ENCODE data around the gene CP.

CP gene

GRCh38 chr3:149221783-149222517 lies at the start of gene CP:
Gene CP, minus strand, starts transcription at chr3:149221829. Its CDS starts 37 bp downstream, at chr3:149221792.
- TF ChIP-seq, protein P1, sequence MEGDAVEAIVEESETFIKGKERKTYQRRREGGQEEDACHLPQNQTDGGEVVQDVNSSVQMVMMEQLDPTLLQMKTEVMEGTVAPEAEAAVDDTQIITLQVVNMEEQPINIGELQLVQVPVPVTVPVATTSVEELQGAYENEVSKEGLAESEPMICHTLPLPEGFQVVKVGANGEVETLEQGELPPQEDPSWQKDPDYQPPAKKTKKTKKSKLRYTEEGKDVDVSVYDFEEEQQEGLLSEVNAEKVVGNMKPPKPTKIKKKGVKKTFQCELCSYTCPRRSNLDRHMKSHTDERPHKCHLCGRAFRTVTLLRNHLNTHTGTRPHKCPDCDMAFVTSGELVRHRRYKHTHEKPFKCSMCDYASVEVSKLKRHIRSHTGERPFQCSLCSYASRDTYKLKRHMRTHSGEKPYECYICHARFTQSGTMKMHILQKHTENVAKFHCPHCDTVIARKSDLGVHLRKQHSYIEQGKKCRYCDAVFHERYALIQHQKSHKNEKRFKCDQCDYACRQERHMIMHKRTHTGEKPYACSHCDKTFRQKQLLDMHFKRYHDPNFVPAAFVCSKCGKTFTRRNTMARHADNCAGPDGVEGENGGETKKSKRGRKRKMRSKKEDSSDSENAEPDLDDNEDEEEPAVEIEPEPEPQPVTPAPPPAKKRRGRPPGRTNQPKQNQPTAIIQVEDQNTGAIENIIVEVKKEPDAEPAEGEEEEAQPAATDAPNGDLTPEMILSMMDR (IDR thresholded peaks at IDR 0.05) = no peak

DNA sequence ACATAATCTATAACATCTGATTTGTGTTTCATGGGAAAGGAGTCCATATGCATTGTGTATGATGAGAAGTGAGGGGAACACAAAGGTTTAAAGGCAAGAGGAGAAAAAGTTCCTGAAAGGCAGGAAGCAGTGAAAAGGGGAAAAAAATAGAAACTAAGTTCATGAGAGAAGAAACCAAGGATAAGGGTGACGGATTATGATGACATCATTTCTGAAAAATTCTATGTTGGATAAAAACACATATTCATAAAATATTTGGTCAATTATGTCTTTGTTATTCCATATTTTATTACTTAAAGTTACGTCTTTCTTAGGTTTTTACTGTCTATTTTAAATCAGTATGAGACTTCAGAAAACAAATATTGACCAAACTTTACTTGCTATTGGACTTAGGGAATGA lies 48.6 kb upstream of the CP start:
- TF ChIP-seq, protein P1 (IDR thresholded peaks at IDR 0.05) = no peak

DNA sequence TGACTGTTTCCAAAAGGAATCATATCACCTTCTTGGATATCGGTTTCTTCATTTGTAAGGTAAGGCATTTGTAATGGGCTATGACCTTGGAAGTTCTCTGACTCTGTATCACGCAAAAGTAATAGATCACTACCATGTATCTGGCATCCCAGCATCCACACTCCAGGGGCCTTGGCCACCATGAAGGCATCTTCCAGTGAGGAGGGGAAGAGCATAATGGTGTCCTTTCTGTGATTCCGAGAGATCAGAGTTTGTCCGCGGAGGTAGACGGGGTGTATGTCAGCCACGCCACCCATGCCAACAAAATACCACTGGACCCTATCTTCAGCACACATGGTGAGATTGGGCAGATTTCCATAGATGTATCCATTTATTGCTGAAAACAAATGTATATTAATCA lies 48.1 kb upstream of the CP start:
- TF ChIP-seq, protein P1 (IDR thresholded peaks at IDR 0.05) = no peak

DNA sequence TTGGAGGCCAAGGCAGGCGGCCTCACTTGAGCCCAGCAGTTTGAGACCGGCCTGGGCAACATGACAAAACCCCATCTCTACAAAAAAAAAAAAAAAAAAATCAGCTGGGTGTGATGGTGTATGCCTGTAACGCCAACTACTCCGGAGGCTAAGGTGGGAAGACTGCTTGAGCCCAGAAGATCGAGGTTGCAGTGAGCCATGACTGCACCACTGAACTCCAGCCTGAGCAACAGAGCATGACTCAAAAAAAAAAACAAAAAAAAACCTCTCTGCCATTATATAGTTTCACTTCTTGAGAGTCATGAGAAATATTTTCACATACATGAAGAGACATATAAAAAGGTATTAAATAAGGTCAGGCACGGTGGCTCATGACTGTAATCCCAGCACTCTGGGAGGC lies 45.9 kb upstream of the CP start:
- TF ChIP-seq, protein P1 (IDR thresholded peaks at IDR 0.05) = no peak

- TF ChIP-seq, protein P1 (IDR thresholded peaks at IDR 0.05) = no peak
Measured at GRCh38 chr3:149266736-149267135, 45.1 kb upstream of the CP start.

GRCh38 chr3:149263856-149264255 lies 42.2 kb upstream of the CP start:
- TF ChIP-seq, protein P1 (IDR thresholded peaks at IDR 0.05) = no peak

DNA sequence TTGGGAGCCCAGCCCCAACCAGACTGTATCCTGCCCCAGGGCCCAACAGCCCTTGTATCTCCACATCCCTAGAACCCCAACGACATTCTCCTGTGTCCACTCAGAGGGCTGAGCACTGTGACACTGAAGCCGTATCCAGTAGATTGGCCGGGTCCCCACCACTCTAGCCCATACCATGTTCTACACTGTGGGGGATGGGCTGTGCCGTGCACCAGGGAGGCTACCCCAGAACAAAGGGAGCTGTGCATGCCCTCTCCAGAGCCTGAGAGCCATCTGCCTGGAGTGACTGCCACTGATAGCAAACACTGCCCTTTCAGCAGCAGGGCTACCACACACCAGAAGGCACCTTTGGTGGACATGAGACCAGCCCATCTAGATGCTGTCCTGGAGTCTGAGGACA lies 37.1 kb upstream of the CP start:
- TF ChIP-seq, protein P1 (IDR thresholded peaks at IDR 0.05) = no peak

DNA sequence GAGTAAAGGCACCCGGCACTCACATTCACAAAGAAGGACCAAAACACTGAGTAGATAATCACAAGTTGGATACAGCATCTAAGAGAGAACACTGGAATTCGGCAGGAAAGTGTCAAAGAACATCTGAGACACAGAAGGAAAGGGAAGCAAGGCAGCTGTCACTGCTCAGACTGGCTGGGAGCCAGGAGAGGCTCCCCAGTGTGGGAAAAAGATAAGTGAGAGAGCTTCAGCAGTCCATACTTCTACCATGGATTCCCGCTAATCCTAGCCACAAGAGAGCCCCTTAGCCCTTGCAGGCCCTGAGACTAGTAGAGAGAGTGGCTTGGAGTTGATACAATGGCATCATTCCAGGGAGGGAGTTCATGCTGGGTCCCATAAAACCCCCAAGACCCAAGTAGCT lies 36.7 kb upstream of the CP start:
- TF ChIP-seq, protein P1 (IDR thresholded peaks at IDR 0.05) = no peak
